DMS53 treated with DMSO at 0.1 percent for 48 hours (cell line): ENCODE measurements around the gene AUTS2.

Source experiments
- DNase-seq: peaks from one replicate; lab custom pipeline; 2025; ENCODE audit not compliant: unreplicated experiment; lab: John Stamatoyannopoulos, UW

Gene AUTS2

GRCh38 chr7:70657571-70657970 is 1059.3 kb downstream of the AUTS2 start:
- no peak for DNase-seq

- DNase-seq, result no peak
Measured at GRCh38 chr7:70657989-70658632, 1059.8 kb downstream of the AUTS2 start.

- no peak for DNase-seq
Measured at GRCh38 chr7:70659263-70659662, 1061.0 kb downstream of the AUTS2 start.

- DNase-seq, result no peak
Measured at GRCh38 chr7:70660154-70660818, 1062.0 kb downstream of the AUTS2 start.

- DNase-seq, result no peak
Measured at GRCh38 chr7:70660819-70661191, 1062.5 kb downstream of the AUTS2 start.

- DNase-seq, result no peak
Measured at GRCh38 chr7:70663680-70664079, 1065.4 kb downstream of the AUTS2 start.

- no peak for DNase-seq
Measured at GRCh38 chr7:70665997-70666396, 1067.7 kb downstream of the AUTS2 start.

- no peak for DNase-seq
Measured at GRCh38 chr7:70667406-70667805, 1069.1 kb downstream of the AUTS2 start.

- DNase-seq, result no peak
Measured at GRCh38 chr7:70668606-70669358, 1070.5 kb downstream of the AUTS2 start.

GRCh38 chr7:70669854-70670253 is 1071.6 kb downstream of the AUTS2 start:
- DNase-seq, result no peak

- DNase-seq, result no peak
Measured at GRCh38 chr7:70670288-70670687, 1072.0 kb downstream of the AUTS2 start.

- DNase-seq, result no peak
Measured at GRCh38 chr7:70673778-70674570, 1075.7 kb downstream of the AUTS2 start.

GRCh38 chr7:70674571-70675010 is 1076.3 kb downstream of the AUTS2 start:
- no peak for DNase-seq

- no peak for DNase-seq
Measured at GRCh38 chr7:70676243-70676642, 1078.0 kb downstream of the AUTS2 start.

- DNase-seq, result no peak
Measured at GRCh38 chr7:70678621-70679251, 1080.5 kb downstream of the AUTS2 start.

- no peak for DNase-seq
Measured at GRCh38 chr7:70679661-70680060, 1081.4 kb downstream of the AUTS2 start.

- no peak for DNase-seq
Measured at GRCh38 chr7:70680306-70680705, 1082.0 kb downstream of the AUTS2 start.

GRCh38 chr7:70680743-70681468 is 1082.6 kb downstream of the AUTS2 start:
- no peak for DNase-seq

- DNase-seq, result no peak
Measured at GRCh38 chr7:70681469-70682350, 1083.4 kb downstream of the AUTS2 start.
